ENCODE measurements around the gene TLL1. TPM values are rescaled to one million over a fixed set of nuclear protein-coding genes. Genes with fewer than 3 reads are reported as not detected.

Gene TLL1
- total RNA-seq, 1 experiment from 2014 or later: 0.37 TPM

DNA sequence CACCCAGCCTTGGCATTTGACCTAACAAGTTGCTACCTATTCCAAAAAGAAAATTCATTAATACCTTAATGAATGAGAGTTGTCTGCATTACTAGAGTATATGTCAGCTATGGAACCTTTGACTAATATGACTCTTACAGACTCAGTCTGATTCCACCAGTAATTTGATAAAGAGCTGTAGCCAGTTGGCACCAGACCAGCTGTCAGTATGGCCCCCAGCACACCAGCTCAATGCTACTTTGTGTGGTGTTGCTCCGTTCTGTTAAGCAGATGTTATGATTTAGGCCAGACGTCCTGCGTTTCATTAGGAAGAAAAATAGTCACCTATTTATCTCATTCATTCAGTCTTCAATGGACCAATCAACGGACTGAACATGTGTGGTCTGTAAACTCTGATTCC is 215.5 kb downstream of the TLL1 start:
- no peaks in the 10 kb centered on the region for H3K9me3 ChIP-seq (ENCODE audit: control insufficient read depth in 1 of 2, insufficient read depth in 1 of 2, low read depth in 1 of 2, low read length in 2 of 2)
- no peaks in the 10 kb centered on the region for H4K20me1 ChIP-seq (ENCODE audit: insufficient read depth)
- no peaks in the 10 kb centered on the region for H3K79me2 ChIP-seq (ENCODE audit: insufficient read depth, low read length)
- no peaks in the 10 kb centered on the region for H3K4me1 ChIP-seq (ENCODE audit: control insufficient read depth in 1 of 2, insufficient read depth in 2 of 2, low read length in 2 of 2)
- ChIA-PET POLR2A (no interaction called here), RAD21 (ENCODE audit: low non-redundant PET in 1 of 2, low total read pairs in 2 of 2, uncharacterized antibody in 2 of 2, unreplicated experiment in 2 of 2) (no interaction called here), CTCF (no interaction called here)
- no peak for ATAC-seq
- no peak overlapping the region for H3K27ac ChIP-seq (ENCODE audit: low read depth, low read length)
- H3K36me3 ChIP-seq (ENCODE audit: control insufficient read depth in 1 of 2, insufficient read depth in 2 of 2, low read length in 2 of 2): no peaks in the 10 kb centered on the region
- no peak overlapping the region for H3K9ac ChIP-seq (ENCODE audit: low read length)
- no peak for DNase-seq (ENCODE audit: low read depth, low spot score)
- no peak overlapping the region for H3K4me2 ChIP-seq (ENCODE audit: low read length)
- intact Hi-C loops (cut with micrococcal nuclease): no loop called here
- TF ChIP-seq YY1 (IDR thresholded peaks at IDR 0.05; ENCODE audit: extremely low read depth, insufficient replicate concordance, low read depth, low read length): no peak
- TF ChIP-seq EGR1 (IDR thresholded peaks at IDR 0.05; ENCODE audit: low read depth): no peak
- TF ChIP-seq, protein P1, sequence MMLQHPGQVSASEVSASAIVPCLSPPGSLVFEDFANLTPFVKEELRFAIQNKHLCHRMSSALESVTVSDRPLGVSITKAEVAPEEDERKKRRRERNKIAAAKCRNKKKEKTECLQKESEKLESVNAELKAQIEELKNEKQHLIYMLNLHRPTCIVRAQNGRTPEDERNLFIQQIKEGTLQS (IDR thresholded peaks at IDR 0.05): no peak
- TF ChIP-seq EZH2 (IDR thresholded peaks at IDR 0.05): no peak
- no peak for TF ChIP-seq POLR2A (IDR thresholded peaks at IDR 0.05; ENCODE audit: borderline replicate concordance, extremely low read depth, insufficient read depth, insufficient read length)
- TF ChIP-seq, protein P2, sequence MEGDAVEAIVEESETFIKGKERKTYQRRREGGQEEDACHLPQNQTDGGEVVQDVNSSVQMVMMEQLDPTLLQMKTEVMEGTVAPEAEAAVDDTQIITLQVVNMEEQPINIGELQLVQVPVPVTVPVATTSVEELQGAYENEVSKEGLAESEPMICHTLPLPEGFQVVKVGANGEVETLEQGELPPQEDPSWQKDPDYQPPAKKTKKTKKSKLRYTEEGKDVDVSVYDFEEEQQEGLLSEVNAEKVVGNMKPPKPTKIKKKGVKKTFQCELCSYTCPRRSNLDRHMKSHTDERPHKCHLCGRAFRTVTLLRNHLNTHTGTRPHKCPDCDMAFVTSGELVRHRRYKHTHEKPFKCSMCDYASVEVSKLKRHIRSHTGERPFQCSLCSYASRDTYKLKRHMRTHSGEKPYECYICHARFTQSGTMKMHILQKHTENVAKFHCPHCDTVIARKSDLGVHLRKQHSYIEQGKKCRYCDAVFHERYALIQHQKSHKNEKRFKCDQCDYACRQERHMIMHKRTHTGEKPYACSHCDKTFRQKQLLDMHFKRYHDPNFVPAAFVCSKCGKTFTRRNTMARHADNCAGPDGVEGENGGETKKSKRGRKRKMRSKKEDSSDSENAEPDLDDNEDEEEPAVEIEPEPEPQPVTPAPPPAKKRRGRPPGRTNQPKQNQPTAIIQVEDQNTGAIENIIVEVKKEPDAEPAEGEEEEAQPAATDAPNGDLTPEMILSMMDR (IDR thresholded peaks at IDR 0.05 in 2 of 3, conservative IDR thresholded peaks at IDR 0.05 in 1 of 3; ENCODE audit: borderline replicate concordance in 1 of 3, insufficient read depth in 1 of 3, low read depth in 2 of 3, low read length in 2 of 3): no peak
- TF ChIP-seq TCF7L2 (IDR thresholded peaks at IDR 0.05; ENCODE audit: borderline replicate concordance, extremely low read depth, insufficient read depth, insufficient read length): no peak
- TF ChIP-seq ZNF274 (IDR thresholded peaks at IDR 0.05; ENCODE audit: low read depth, low read length): no peak
- no peak for TF ChIP-seq FOSL1 (IDR thresholded peaks at IDR 0.05; ENCODE audit: low read depth)
- no peak for TF ChIP-seq CBX3 (IDR thresholded peaks at IDR 0.05; ENCODE audit: low read depth)
- TF ChIP-seq, protein P3, sequence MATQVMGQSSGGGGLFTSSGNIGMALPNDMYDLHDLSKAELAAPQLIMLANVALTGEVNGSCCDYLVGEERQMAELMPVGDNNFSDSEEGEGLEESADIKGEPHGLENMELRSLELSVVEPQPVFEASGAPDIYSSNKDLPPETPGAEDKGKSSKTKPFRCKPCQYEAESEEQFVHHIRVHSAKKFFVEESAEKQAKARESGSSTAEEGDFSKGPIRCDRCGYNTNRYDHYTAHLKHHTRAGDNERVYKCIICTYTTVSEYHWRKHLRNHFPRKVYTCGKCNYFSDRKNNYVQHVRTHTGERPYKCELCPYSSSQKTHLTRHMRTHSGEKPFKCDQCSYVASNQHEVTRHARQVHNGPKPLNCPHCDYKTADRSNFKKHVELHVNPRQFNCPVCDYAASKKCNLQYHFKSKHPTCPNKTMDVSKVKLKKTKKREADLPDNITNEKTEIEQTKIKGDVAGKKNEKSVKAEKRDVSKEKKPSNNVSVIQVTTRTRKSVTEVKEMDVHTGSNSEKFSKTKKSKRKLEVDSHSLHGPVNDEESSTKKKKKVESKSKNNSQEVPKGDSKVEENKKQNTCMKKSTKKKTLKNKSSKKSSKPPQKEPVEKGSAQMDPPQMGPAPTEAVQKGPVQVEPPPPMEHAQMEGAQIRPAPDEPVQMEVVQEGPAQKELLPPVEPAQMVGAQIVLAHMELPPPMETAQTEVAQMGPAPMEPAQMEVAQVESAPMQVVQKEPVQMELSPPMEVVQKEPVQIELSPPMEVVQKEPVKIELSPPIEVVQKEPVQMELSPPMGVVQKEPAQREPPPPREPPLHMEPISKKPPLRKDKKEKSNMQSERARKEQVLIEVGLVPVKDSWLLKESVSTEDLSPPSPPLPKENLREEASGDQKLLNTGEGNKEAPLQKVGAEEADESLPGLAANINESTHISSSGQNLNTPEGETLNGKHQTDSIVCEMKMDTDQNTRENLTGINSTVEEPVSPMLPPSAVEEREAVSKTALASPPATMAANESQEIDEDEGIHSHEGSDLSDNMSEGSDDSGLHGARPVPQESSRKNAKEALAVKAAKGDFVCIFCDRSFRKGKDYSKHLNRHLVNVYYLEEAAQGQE (IDR thresholded peaks at IDR 0.05; ENCODE audit: low read depth): no peak
- no peak for TF ChIP-seq JUND (IDR thresholded peaks at IDR 0.05)
- no peak for TF ChIP-seq SRF (IDR thresholded peaks at IDR 0.05; ENCODE audit: low read depth)
- no peak for TF ChIP-seq RAD21 (IDR thresholded peaks at IDR 0.05; ENCODE audit: low read depth)
- TF ChIP-seq, protein P4, sequence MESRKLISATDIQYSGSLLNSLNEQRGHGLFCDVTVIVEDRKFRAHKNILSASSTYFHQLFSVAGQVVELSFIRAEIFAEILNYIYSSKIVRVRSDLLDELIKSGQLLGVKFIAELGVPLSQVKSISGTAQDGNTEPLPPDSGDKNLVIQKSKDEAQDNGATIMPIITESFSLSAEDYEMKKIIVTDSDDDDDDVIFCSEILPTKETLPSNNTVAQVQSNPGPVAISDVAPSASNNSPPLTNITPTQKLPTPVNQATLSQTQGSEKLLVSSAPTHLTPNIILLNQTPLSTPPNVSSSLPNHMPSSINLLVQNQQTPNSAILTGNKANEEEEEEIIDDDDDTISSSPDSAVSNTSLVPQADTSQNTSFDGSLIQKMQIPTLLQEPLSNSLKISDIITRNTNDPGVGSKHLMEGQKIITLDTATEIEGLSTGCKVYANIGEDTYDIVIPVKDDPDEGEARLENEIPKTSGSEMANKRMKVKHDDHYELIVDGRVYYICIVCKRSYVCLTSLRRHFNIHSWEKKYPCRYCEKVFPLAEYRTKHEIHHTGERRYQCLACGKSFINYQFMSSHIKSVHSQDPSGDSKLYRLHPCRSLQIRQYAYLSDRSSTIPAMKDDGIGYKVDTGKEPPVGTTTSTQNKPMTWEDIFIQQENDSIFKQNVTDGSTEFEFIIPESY (IDR thresholded peaks at IDR 0.05; ENCODE audit: extremely low read depth, insufficient replicate concordance, low read length): no peak
- no peak for TF ChIP-seq ELF1 (IDR thresholded peaks at IDR 0.05; ENCODE audit: borderline replicate concordance, low read depth)
- TF ChIP-seq CEBPB (IDR thresholded peaks at IDR 0.05; ENCODE audit: low read depth): no peak
- no peak for TF ChIP-seq ZFX (IDR thresholded peaks at IDR 0.05)
- TF ChIP-seq, protein P5, sequence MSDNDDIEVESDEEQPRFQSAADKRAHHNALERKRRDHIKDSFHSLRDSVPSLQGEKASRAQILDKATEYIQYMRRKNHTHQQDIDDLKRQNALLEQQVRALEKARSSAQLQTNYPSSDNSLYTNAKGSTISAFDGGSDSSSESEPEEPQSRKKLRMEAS (IDR thresholded peaks at IDR 0.05): no peak
- TF ChIP-seq EZH2phosphoT487 (IDR thresholded peaks at IDR 0.05; ENCODE audit: borderline replicate concordance): no peak
- H3K27me3 ChIP-seq (ENCODE audit: insufficient read depth, low read length): no peaks in the 10 kb centered on the region
- BruUV-seq (replicated peaks): no TSS peak
- no peak overlapping the region for H3K4me3 ChIP-seq (replicated peaks in 1 of 2; ENCODE audit: low read depth in 1 of 2, low read length in 2 of 2)
- H2AFZ ChIP-seq (ENCODE audit: low read depth, low read length, poor library complexity, severe bottlenecking): no peak overlapping the region
- H3K9me2 ChIP-seq (ENCODE audit: insufficient read depth): no peaks in the 10 kb centered on the region

All from HCT116 (cell line).